PC-3 (cell line): ENCODE measurements around the gene TPRKB. TPM values are rescaled to one million over a fixed set of nuclear protein-coding genes. Genes with fewer than 3 reads are reported as not detected.

ENCODE experiments used
- ATAC-seq: fragments of 200-7000 bp; cut with Tn5 transposase; 2 replicates; pipeline ENCODE4 v1.9.1; 2020; ENCODE audit warnings: mild to moderate bottlenecking, moderate library complexity
- BruUV-seq: library from RNA; stranded (reverse); fragments of 400-500 nt; replicated peaks from 2 replicates; lab custom pipeline; 2021; lab: Mats Ljungman, UMichigan
- CTCF ChIA-PET: fragments of 300-600 bp; sonication (Branson Sonifier 250); formaldehyde crosslinking; loops from one replicate; lab custom pipeline; 2022; ENCODE audit warnings: antibody characterized with exemption; lab: Charles Lee
- POLR2A ChIA-PET: fragments of 300-600 bp; sonication (Branson Sonifier 250); formaldehyde crosslinking; loops from one replicate; lab custom pipeline; 2022; ENCODE audit warnings: antibody characterized with exemption; ENCODE audit not compliant: unreplicated experiment; lab: Charles Lee
- DNase-seq: peaks from one replicate; pipeline ENCODE4 v3.0.0-alpha.2; 2015
- H2AFZ ChIP-seq: fragments of 300-600 bp; sonication (generic); 2 replicates; pipeline ENCODE4 v1.6.0; 2016; ENCODE audit warnings: antibody characterized with exemption, low read length
- H3F3A ChIP-seq: fragments of 300-600 bp; sonication (generic); one replicate; pipeline ENCODE4 v1.6.0; 2017; ENCODE audit warnings: antibody characterized with exemption, low read length, control low read depth, mild to moderate bottlenecking; ENCODE audit not compliant: unreplicated experiment
- H3K27ac ChIP-seq: fragments of 300-600 bp; sonication (generic); 2 replicates; pipeline ENCODE4 v1.5.1; 2016; ENCODE audit warnings: mild to moderate bottlenecking, low read length
- H3K27me3 ChIP-seq: fragments of 300-600 bp; sonication (generic); 2 replicates; pipeline ENCODE4 v1.6.1; 2016; ENCODE audit warnings: low read length, mixed read lengths
- H3K36me3 ChIP-seq: fragments of 300-600 bp; sonication (generic); 2 replicates; pipeline ENCODE4 v1.6.1; 2016; ENCODE audit warnings: low read depth, mixed run types, low read length, mixed read lengths
- H3K4me1 ChIP-seq: fragments of 300-600 bp; sonication (generic); 2 replicates; pipeline ENCODE4 v1.5.1; 2016; ENCODE audit warnings: low read length; ENCODE audit not compliant: insufficient read depth
- H3K4me2 ChIP-seq: fragments of 300-600 bp; sonication (generic); 2 replicates; pipeline ENCODE4 v1.6.0; 2016; ENCODE audit warnings: low read length
- H3K4me3 ChIP-seq: fragments of 300-600 bp; sonication (generic); 2 replicates; pipeline ENCODE4 v1.5.1; 2016; ENCODE audit warnings: mild to moderate bottlenecking, low read length, mixed read lengths
- H3K79me2 ChIP-seq: fragments of 300-600 bp; sonication (generic); 2 replicates; pipeline ENCODE4 v1.6.1; 2017; ENCODE audit warnings: low read length, mixed read lengths
- H3K9ac ChIP-seq: fragments of 300-600 bp; sonication (generic); 2 replicates; pipeline ENCODE4 v1.6.0; 2016; ENCODE audit warnings: mild to moderate bottlenecking, low read length
- H3K9me2 ChIP-seq: fragments of 300-600 bp; sonication (generic); replicated peaks from 2 replicates; pipeline ENCODE4 v1.6.1; 2016; ENCODE audit warnings: mixed run types, low read length, mixed read lengths
- H3K9me3 ChIP-seq: fragments of 300-600 bp; sonication (generic); 2 replicates; pipeline ENCODE4 v1.6.1; 2016; ENCODE audit warnings: low read length, mixed read lengths
- H4K20me1 ChIP-seq: fragments of 300-600 bp; sonication (generic); 2 replicates; pipeline ENCODE4 v1.6.1; 2016; ENCODE audit warnings: low read length, mixed read lengths
- CTCF ChIP-seq: fragments of 300-600 bp; sonication (generic); conservative IDR thresholded peaks from 2 replicates; pipeline ENCODE4 v1.5.1; 2017; ENCODE audit warnings: antibody characterized with exemption, low read depth, mild to moderate bottlenecking, low read length
- EZH2 ChIP-seq: fragments of 300-600 bp; sonication (generic); IDR thresholded peaks from one replicate; pipeline ENCODE4 v1.6.1; 2017; ENCODE audit warnings: antibody characterized with exemption, mild to moderate bottlenecking, low read length; ENCODE audit not compliant: unreplicated experiment
- EZH2phosphoT487 ChIP-seq: fragments of 300-600 bp; sonication (generic); IDR thresholded peaks from 2 replicates; pipeline ENCODE4 v1.6.1; 2018; ENCODE audit warnings: mild to moderate bottlenecking, antibody characterized with exemption, low read length, borderline replicate concordance
- intact Hi-C: fragments of 100-400 bp; cut with micrococcal nuclease; formaldehyde crosslinking; loops from 2 replicates; pipeline ENCODE4 v1.9.0; 2023
- total RNA-seq: library from RNA; depleted of rRNA; stranded (reverse); fragments of >200 nt; gene quantifications from 2 replicates; pipeline ENCODE4 v1.2.3, GENCODE V29; 2014

The TPRKB gene
- total RNA-seq, 1 experiment from 2014 or later, result 51.4 TPM

DNA sequence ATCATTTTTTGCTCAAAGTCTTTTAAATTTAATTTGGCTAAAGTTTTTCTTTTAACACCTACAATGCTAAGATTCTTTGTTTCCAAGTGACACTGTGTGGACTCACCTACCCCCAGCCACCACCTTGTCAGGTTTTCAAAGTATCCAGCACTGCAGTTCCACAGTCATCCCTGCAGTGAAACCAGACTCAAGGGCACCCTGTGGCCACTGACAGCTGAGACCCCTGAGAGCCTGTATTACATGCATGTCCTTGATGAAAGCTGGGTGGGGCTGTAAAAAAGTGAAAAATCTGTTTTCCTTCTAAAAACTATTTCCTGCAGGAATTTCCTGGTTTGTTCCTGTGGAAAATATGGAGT lies 19.9 kb downstream of the TPRKB start:
- Histone ChIP-seq H3K79me2 (no peaks in the 10 kb centered on the region), H3K27me3 (no peaks in the 10 kb centered on the region), H3K27ac (no peak overlapping the region), H3K4me2 (no peak overlapping the region), H3K9ac (no peak overlapping the region), H3K9me2 (no peaks in the 10 kb centered on the region), H3K9me3 (no peaks in the 10 kb centered on the region), H3K36me3 (no peaks in the 10 kb centered on the region), H3K4me3 (no peak overlapping the region), H2AFZ (no peak overlapping the region), H3K4me1 (no peaks in the 10 kb centered on the region), H4K20me1 (no peaks in the 10 kb centered on the region), H3F3A (no peaks in the 10 kb centered on the region)
- no TSS peak for BruUV-seq
- CTCF ChIA-PET, result interaction anchor here (0.5 kb wide), 1 partner anchor 87 kb away, joined by 3 read pairs; no protein-coding TSS in a partner anchor
- DNase-seq (no peak), ATAC-seq (no peak)
- POLR2A ChIA-PET, result no interaction called here
- intact Hi-C loops, result no loop called here
- TF ChIP-seq EZH2 (no peak), EZH2phosphoT487 (no peak), CTCF (no peak)

- ChIA-PET POLR2A (no interaction called here), CTCF (interaction anchor here (0.5 kb wide), 1 partner anchor 86 kb away, joined by 3 read pairs; no protein-coding TSS in a partner anchor)
- Histone ChIP-seq H3F3A (no peaks in the 10 kb centered on the region), H3K9me2 (no peaks in the 10 kb centered on the region), H2AFZ (no peak overlapping the region), H3K9ac (no peak overlapping the region), H3K27me3 (no peaks in the 10 kb centered on the region), H3K4me1 (no peaks in the 10 kb centered on the region), H3K4me3 (no peak overlapping the region), H3K4me2 (no peak overlapping the region), H3K9me3 (no peaks in the 10 kb centered on the region), H3K27ac (no peak overlapping the region), H4K20me1 (no peaks in the 10 kb centered on the region), H3K79me2 (no peaks in the 10 kb centered on the region), H3K36me3 (no peaks in the 10 kb centered on the region)
- BruUV-seq, result no TSS peak
- no peak for ATAC-seq
- intact Hi-C loops, result no loop called here
- DNase-seq, result no peak
- TF ChIP-seq EZH2phosphoT487 (no peak), EZH2 (no peak), CTCF (no peak)
Measured at GRCh38 chr2:73716543-73717250, 20.4 kb downstream of the TPRKB start.

- Histone ChIP-seq H3K4me1 (no peaks in the 10 kb centered on the region), H3K79me2 (no peaks in the 10 kb centered on the region), H2AFZ (no peak overlapping the region), H3K4me2 (no peak overlapping the region), H4K20me1 (no peaks in the 10 kb centered on the region), H3K27ac (no peak overlapping the region), H3K9ac (no peak overlapping the region), H3K4me3 (no peak overlapping the region), H3K9me2 (no peaks in the 10 kb centered on the region), H3K27me3 (no peaks in the 10 kb centered on the region), H3F3A (no peaks in the 10 kb centered on the region), H3K9me3 (no peaks in the 10 kb centered on the region), H3K36me3 (no peaks in the 10 kb centered on the region)
- ATAC-seq (no peak), DNase-seq (no peak)
- intact Hi-C loops, result no loop called here
- BruUV-seq, result no TSS peak
- ChIA-PET POLR2A (no interaction called here), CTCF (no interaction called here)
- no peak for TF ChIP-seq EZH2phosphoT487
- TF ChIP-seq CTCF, result no peak
- no peak for TF ChIP-seq EZH2
Measured at GRCh38 chr2:73714091-73714490, 23.1 kb downstream of the TPRKB start.
